ENCODE measurements around the gene CDC16. TPM values are rescaled to one million over a fixed set of nuclear protein-coding genes. Genes with fewer than 3 reads are reported as not detected.

CDC16 gene
- total and polyA plus RNA-seq, 2 of the 4 experiments (the other 2 are of a cell fraction), result 41.6 to 66.6 TPM

DNA sequence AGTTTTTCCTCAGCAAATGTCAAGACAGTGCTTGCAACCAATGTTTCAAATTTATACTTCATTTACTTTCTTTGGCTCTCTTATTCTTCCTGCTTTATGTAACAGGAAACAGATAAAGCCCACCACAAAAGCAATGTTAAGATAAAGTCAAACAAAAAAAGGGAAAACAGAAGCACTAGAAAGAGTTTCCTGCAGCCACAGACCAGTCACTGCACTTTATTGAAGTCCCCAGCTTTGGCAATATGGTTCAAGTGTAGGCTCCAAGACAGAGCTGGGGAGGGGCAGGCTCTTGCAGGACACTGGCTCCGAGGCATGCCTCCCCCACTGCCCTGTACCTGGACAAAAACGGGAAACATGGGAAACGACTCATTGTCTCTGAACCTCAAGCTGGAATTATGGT is 15.3 kb upstream of the CDC16 start:
- in situ Hi-C loops (cut with MboI; ENCODE audit: low sequenced_read_pairs) (no loop called here), intact Hi-C loops (cut with micrococcal nuclease) (no loop called here), dilution Hi-C loops (cut with HindIII; ENCODE audit: low sequenced_read_pairs, unreplicated experiment) (no loop called here)
- Histone ChIP-seq H2AK5ac (ENCODE audit: low read depth, low read length) (no peak overlapping the region), H3K79me1 (ENCODE audit: low read depth in 1 of 2, low read length in 2 of 2) (no peaks in the 10 kb centered on the region), H3K56ac (ENCODE audit: extremely low read depth, insufficient read depth, low read length) (no peak overlapping the region), H2AK9ac (replicated peaks; ENCODE audit: low read depth, low read length, poor library complexity) (no peak overlapping the region), H2BK120ac (ENCODE audit: low read depth, low read length) (no peak overlapping the region), H4K20me1 (ENCODE audit: insufficient read depth, low read length) (no peaks in the 10 kb centered on the region), H3K27me3 (ENCODE audit: control insufficient read depth, insufficient read depth, low read length) (no peaks in the 10 kb centered on the region; the same call in 1 of the 2 replicates), H4K91ac (ENCODE audit: insufficient read depth, low read depth, low read length) (no peak overlapping the region), H3K9ac (ENCODE audit: low read depth, low read length) (no peak overlapping the region), H4K5ac (ENCODE audit: low read depth, low read length) (no peak overlapping the region), H3K36me3 (ENCODE audit: control insufficient read depth, insufficient read depth, low read length) (no peaks in the 10 kb centered on the region), H3K4me2 (ENCODE audit: low read depth, low read length) (no peak overlapping the region), H2BK5ac (ENCODE audit: low read depth, low read length, poor library complexity, severe bottlenecking) (no peak overlapping the region), H2BK20ac (ENCODE audit: low read depth, low read length) (no peak overlapping the region), H3K9me3 (ENCODE audit: control insufficient read depth, insufficient read depth, low read length) (no peaks in the 10 kb centered on the region), H3K27ac (ENCODE audit: insufficient read depth, low read length) (no peak overlapping the region), H2BK15ac (ENCODE audit: low read depth, low read length) (no peak overlapping the region), H3K4me1 (ENCODE audit: control insufficient read depth, insufficient read depth, low read length) (peaks cover 2% of the 10 kb centered on the region; the same call in 1 of the 2 replicates), H3K9me1 (ENCODE audit: insufficient read depth, low read length) (0 out of 2 replicates have a peak, but pooled peaks cover 2% of the 10 kb centered on the region), H3K4ac (ENCODE audit: low read depth, low read length) (no peak overlapping the region), H3K23ac (ENCODE audit: low read depth, low read length) (no peak overlapping the region), H3K4me3 (ENCODE audit: insufficient read depth, low read depth, low read length) (no peak overlapping the region), H2AFZ (replicated peaks; ENCODE audit: low read length, poor library complexity) (no peak overlapping the region), H4K8ac (ENCODE audit: low read depth in 2 of 2, low read length in 2 of 2) (no peak overlapping the region), H3K14ac (replicated peaks; ENCODE audit: low read depth, low read length) (no peak overlapping the region), H3K18ac (ENCODE audit: low read depth, low read length) (no peak overlapping the region)
- TF ChIP-seq BHLHE40 (IDR thresholded peaks at IDR 0.05; ENCODE audit: low read depth, low read length) (no peak), RFX5 (IDR thresholded peaks at IDR 0.05; ENCODE audit: low read depth, low read length) (no peak), RCOR1 (IDR thresholded peaks at IDR 0.05; ENCODE audit: insufficient replicate concordance, low read length) (no peak)
- BruUV-seq (replicated peaks), result no TSS peak
- CTCF ChIA-PET, result no interaction called here
- ATAC-seq (ENCODE audit: low read depth) (no peak), DNase-seq (no peak)
- POLR2A ChIA-PET (ENCODE audit: unreplicated experiment), result no interaction called here
- no CpG with 5 or more reads among the region's 3 CpGs for WGBS, 2 experiments (ENCODE audit: extremely low coverage in 2 of 2, insufficient read length in 1 of 2)

Data from IMR-90 (cell line).